Measurements from ENCODE around the gene TLL2.

DNA sequence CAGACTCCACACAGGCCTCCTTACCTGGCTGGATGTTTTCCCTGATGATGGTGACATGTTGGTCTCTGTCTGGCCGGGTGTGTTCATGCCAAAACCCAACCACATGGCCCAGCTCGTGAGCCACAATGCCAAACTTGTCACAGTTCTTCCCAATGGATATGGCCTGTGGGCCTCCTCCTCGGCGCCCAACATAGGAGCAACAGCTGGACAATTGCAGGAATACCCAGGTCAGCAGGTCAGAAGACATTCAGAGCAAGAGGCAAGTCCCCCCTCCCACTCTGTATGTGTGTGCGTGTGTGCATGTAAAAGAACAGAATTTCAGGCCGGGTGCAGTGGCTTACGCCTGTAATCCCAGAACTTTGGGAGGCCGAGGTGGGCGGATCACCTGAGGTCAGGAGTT is 91.2 kb downstream of the TLL2 start:
- TF ChIP-seq, protein P1, sequence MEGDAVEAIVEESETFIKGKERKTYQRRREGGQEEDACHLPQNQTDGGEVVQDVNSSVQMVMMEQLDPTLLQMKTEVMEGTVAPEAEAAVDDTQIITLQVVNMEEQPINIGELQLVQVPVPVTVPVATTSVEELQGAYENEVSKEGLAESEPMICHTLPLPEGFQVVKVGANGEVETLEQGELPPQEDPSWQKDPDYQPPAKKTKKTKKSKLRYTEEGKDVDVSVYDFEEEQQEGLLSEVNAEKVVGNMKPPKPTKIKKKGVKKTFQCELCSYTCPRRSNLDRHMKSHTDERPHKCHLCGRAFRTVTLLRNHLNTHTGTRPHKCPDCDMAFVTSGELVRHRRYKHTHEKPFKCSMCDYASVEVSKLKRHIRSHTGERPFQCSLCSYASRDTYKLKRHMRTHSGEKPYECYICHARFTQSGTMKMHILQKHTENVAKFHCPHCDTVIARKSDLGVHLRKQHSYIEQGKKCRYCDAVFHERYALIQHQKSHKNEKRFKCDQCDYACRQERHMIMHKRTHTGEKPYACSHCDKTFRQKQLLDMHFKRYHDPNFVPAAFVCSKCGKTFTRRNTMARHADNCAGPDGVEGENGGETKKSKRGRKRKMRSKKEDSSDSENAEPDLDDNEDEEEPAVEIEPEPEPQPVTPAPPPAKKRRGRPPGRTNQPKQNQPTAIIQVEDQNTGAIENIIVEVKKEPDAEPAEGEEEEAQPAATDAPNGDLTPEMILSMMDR (IDR thresholded peaks at IDR 0.05) = no peak
- TF ChIP-seq POLR2A (IDR thresholded peaks at IDR 0.05) = no peak

Measured in esophagus squamous epithelium (tissue), 4 donors.